ENCODE results near the gene HUS1. TPM values are rescaled to one million over a fixed set of nuclear protein-coding genes. Genes with fewer than 3 reads are reported as not detected.
A peak's percentile ranks its signal among the peaks of the same experiment; 100 is the strongest.

HUS1 gene
- total and polyA plus RNA-seq, 12 donors, result 9.6 to 35.9 (median 28.0) TPM

- peak in 1 of 8 donors; percentile 2 for ATAC-seq
- peaks cover 5 to 20% (median 13%) of the 10 kb centered on the region in 9 donors for H3K4me1 ChIP-seq
- peak overlapping the region in 9 of 10 donors; percentile 52 to 80 (median 70) for H3K4me3 ChIP-seq
- intact Hi-C loops (cut with DNase I), result loop anchor here in 3 of 10 donors (5.0 kb wide), 1 partner anchor 107 kb away; the partner anchor contains the start of gene UPP1 (in 3 of the 3)
- H3K36me3 ChIP-seq, result peaks cover 0 to 38% (median 32%) of the 10 kb centered on the region in 9 donors
- H3K27ac ChIP-seq, result peak overlapping the region; percentile 52 to 92 (median 86)
- no peaks in the 10 kb centered on the region for H3K27me3 ChIP-seq
- 33 to 38% methylated on average over 7 of the region's 7 CpGs for WGBS, 2 donors
- H3K9me3 ChIP-seq, result peaks cover 0 to 4% (median 0%) of the 10 kb centered on the region in 11 donors
- DNase-seq, result no peak
- TF ChIP-seq CTCF (IDR thresholded peaks at IDR 0.05), result no peak
These were observed 392 bp upstream of the HUS1 start for GRCh38 chr7:47979832-47980181.

- Histone ChIP-seq H3K4me3 (peak overlapping the region; percentile 52 to 80 (median 68)), H3K27me3 (no peaks in the 10 kb centered on the region), H3K4me1 (peaks cover 5 to 21% (median 13%) of the 10 kb centered on the region in 9 donors), H3K9me3 (peaks cover 0 to 4% (median 0%) of the 10 kb centered on the region in 11 donors), H3K36me3 (peaks cover 0 to 48% (median 43%) of the 10 kb centered on the region in 9 donors), H3K27ac (peak overlapping the region; percentile 52 to 92 (median 86))
- DNase-seq (no peak), ATAC-seq (peak in 1 of 8 donors; percentile 23)
- TF ChIP-seq CTCF (IDR thresholded peaks at IDR 0.05), result no peak
- 6 to 8% methylated on average over 4 of the region's 4 CpGs for WGBS, 2 donors
- intact Hi-C loops (cut with DNase I), result loop anchor here in 2 of 10 donors (5.0 kb wide), 1 partner anchor 109 kb away; the partner anchor contains the start of gene UPP1 (in 2 of the 2)
These were observed 648 bp downstream of the HUS1 start for GRCh38 chr7:47978790-47979144.

GRCh38 chr7:47973739-47974138 is 5.7 kb downstream of the HUS1 start:
- intact Hi-C loops (cut with DNase I), result no loop called here
- Histone ChIP-seq H3K4me1 (peaks cover 5 to 62% (median 27%) of the 10 kb centered on the region in 9 donors), H3K27ac (no peak overlapping the region), H3K4me3 (no peak overlapping the region), H3K27me3 (no peaks in the 10 kb centered on the region), H3K9me3 (no peaks in the 10 kb centered on the region), H3K36me3 (peaks cover 0 to 91% (median 57%) of the 10 kb centered on the region in 9 donors)
- ATAC-seq (no peak), DNase-seq (no peak)
- no peak for TF ChIP-seq CTCF (IDR thresholded peaks at IDR 0.05)
- 61 to 68% methylated on average over 1 of the region's 1 CpG for WGBS, 2 donors

GRCh38 chr7:47970761-47971160 is 8.7 kb downstream of the HUS1 start:
- no peak for DNase-seq
- intact Hi-C loops (cut with DNase I), result no loop called here
- TF ChIP-seq CTCF (IDR thresholded peaks at IDR 0.05), result no peak
- Histone ChIP-seq H3K36me3 (peaks cover 0 to 92% (median 61%) of the 10 kb centered on the region in 9 donors), H3K4me3 (no peak overlapping the region), H3K4me1 (peaks cover 0 to 57% (median 21%) of the 10 kb centered on the region in 9 donors), H3K27me3 (no peaks in the 10 kb centered on the region), H3K27ac (peak overlapping the region in 7 of 10 donors; percentile 0 to 75 (median 41)), H3K9me3 (no peaks in the 10 kb centered on the region)
- WGBS, 2 donors, result 52 to 63% methylated on average over 1 of the region's 1 CpG
- no peak for ATAC-seq
